HepG2 (cell line): ENCODE measurements around the gene SMYD4. TPM values are rescaled to one million over a fixed set of nuclear protein-coding genes. Genes with fewer than 3 reads are reported as not detected.

Experiments
- ATAC-seq: fragments of 200-7000 bp; cut with Tn5 transposase; 3 replicates; pipeline ENCODE4 v1.9.1; 2020; ENCODE audit warnings: mild to moderate bottlenecking, moderate library complexity
- BruUV-seq: library from RNA; stranded (reverse); fragments of 400-500 nt; replicated peaks from 2 replicates; lab custom pipeline; 2021; lab: Mats Ljungman, UMichigan
- CTCF ChIA-PET: fragments of 300-600 bp; formaldehyde crosslinking; extraction: SDS; loops from one replicate; lab custom pipeline; 2021; ENCODE audit warnings: low total read pairs, inconsistent platforms, low intra/inter-chr PET ratio; lab: Yijun Ruan, JAX
- POLR2A ChIA-PET: fragments of 350-600 bp; sonication (Branson Sonifier 250); formaldehyde crosslinking; loops from one replicate; lab custom pipeline; 2020; ENCODE audit warnings: antibody characterized with exemption, inconsistent platforms; lab: Yijun Ruan, JAX
- DNase-seq: peaks from one replicate; pipeline ENCODE4 v3.0.0-alpha.2; 2015; ENCODE audit warnings: low spot score
- FAIRE-seq: peaks from 3 replicates; lab custom pipeline; 2011; peaks lifted over from hg19 to GRCh38; lab: Jason Lieb, UNC
- H2AFZ ChIP-seq: one replicate; pipeline ENCODE4 v1.6.1; 2011; ENCODE audit warnings: low read length, inconsistent platforms
- H3K27ac ChIP-seq: fragments of 300-600 bp; 3 replicates; pipeline ENCODE4 v1.8.0; 2011; ENCODE audit warnings: mixed run types, mild to moderate bottlenecking, mixed read lengths, low read length, inconsistent platforms; ENCODE audit not compliant: insufficient read depth; ENCODE audit errors: extremely low read length
- H3K27me3 ChIP-seq, 2 experiments: fragments of 200-600 bp in 1 of 2; 2 replicates in 1 of 2; 3 replicates in 1 of 2; pipeline versions ENCODE4 v1.6.0 to v1.8.0; 2011; ENCODE audit warnings: low read length in 2 of 2, mild to moderate bottlenecking in 2 of 2, moderate library complexity in 2 of 2, inconsistent platforms in 1 of 2; ENCODE audit not compliant: insufficient read depth in 2 of 2, control insufficient read depth in 1 of 2
- H3K36me3 ChIP-seq, 2 experiments: fragments of 200-600 bp in 1 of 2; replicated peaks in 1 of 2; 2 replicates in 1 of 2; 3 replicates in 1 of 2; pipeline versions ENCODE4 v1.5.1 to v1.8.0; 2011; ENCODE audit warnings: low read length in 2 of 2, inconsistent platforms in 1 of 2; ENCODE audit not compliant: insufficient read depth in 2 of 2, control insufficient read depth in 1 of 2
- H3K4me1 ChIP-seq: 2 replicates; pipeline ENCODE4 v1.5.1; 2012; ENCODE audit warnings: low read length, inconsistent platforms; ENCODE audit not compliant: insufficient read depth
- H3K4me2 ChIP-seq: 2 replicates; pipeline ENCODE4 v1.6.0; 2011; ENCODE audit warnings: low read depth, low read length, inconsistent platforms
- H3K4me3 ChIP-seq, 3 experiments: fragments of 200-600 bp in 1 of 3; sonication (generic), shearing (Covaris generic) in 1 of 3; replicated peaks in 1 of 3; 2 replicates each; pipeline ENCODE4 v1.5.1; 2011 to 2016; ENCODE audit warnings: low read length in 3 of 3, inconsistent platforms in 2 of 3, low read depth in 2 of 3, mild to moderate bottlenecking in 2 of 3, control low read depth in 1 of 3, mixed read lengths in 1 of 3; ENCODE audit not compliant: insufficient read depth in 1 of 3
- H3K79me2 ChIP-seq: one replicate; pipeline ENCODE4 v1.6.1; 2011; ENCODE audit warnings: low read length, inconsistent platforms; ENCODE audit not compliant: insufficient read depth
- H3K9ac ChIP-seq: 2 replicates; pipeline ENCODE4 v1.6.0; 2011; ENCODE audit warnings: mild to moderate bottlenecking, low read depth, low read length, inconsistent platforms; ENCODE audit not compliant: insufficient read depth
- H3K9me3 ChIP-seq: 2 replicates; pipeline ENCODE4 v1.5.1; 2012; ENCODE audit warnings: mild to moderate bottlenecking, low read length
- H4K20me1 ChIP-seq: 2 replicates; pipeline ENCODE4 v1.6.0; 2011; ENCODE audit warnings: inconsistent platforms, mild to moderate bottlenecking, low read length, moderate library complexity; ENCODE audit not compliant: insufficient read depth
- ETV6 ChIP-seq: sonication (generic); formaldehyde crosslinking; conservative IDR thresholded peaks from 2 replicates; pipeline ENCODE4 v1.4.0; 2020; ENCODE audit warnings: missing genetic modification reagents
- EZH2 ChIP-seq: conservative IDR thresholded peaks from 2 replicates; pipeline ENCODE4 v1.6.1; 2012; ENCODE audit warnings: mild to moderate bottlenecking, low read depth, low read length, moderate library complexity
- HOXD1 ChIP-seq: sonication (generic); formaldehyde crosslinking; IDR thresholded peaks from 2 replicates; pipeline ENCODE4 v1.5.0; 2020; ENCODE audit warnings: missing genetic modification reagents
- NFRKB ChIP-seq: fragments of 450-650 bp; IDR thresholded peaks from 2 replicates; pipeline ENCODE4 v1.6.1; 2017
- PHF20 ChIP-seq: sonication (generic); formaldehyde crosslinking; IDR thresholded peaks from 2 replicates; pipeline ENCODE4 v1.5.0; 2020; ENCODE audit warnings: mild to moderate bottlenecking, missing genetic modification reagents
- PTBP1 ChIP-seq: fragments of 200-400 bp; formaldehyde crosslinking; IDR thresholded peaks from 2 replicates; pipeline ENCODE4 v1.6.1; 2018; ENCODE audit warnings: low read length, low read depth; ENCODE audit not compliant: poor library complexity, severe bottlenecking
- RNF2 ChIP-seq: fragments of 450-650 bp; conservative IDR thresholded peaks from 2 replicates; pipeline ENCODE4 v1.6.1; 2016; ENCODE audit warnings: low read depth
- SP2 ChIP-seq: sonication (generic); formaldehyde crosslinking; IDR thresholded peaks from 2 replicates; pipeline ENCODE4 v1.5.1; 2020; ENCODE audit warnings: mild to moderate bottlenecking, missing genetic modification reagents
- ZNF761 ChIP-seq: sonication (generic); formaldehyde crosslinking; conservative IDR thresholded peaks from 2 replicates; pipeline ENCODE4 v1.4.0; 2020; ENCODE audit warnings: mild to moderate bottlenecking, missing genetic modification reagents
- WGBS: methylation state at CpG from one replicate; pipeline ENCODE4 v1.1.6; 2017; ENCODE audit warnings: low lambda C conversion rate; 5-methylcytosine and 5-hydroxymethylcytosine counted together
- in situ Hi-C: cut with HindIII; loops from 2 replicates; pipeline ENCODE4 v1.10.0; 2017; ENCODE audit warnings: low pct_unique_long_range_greater_than_20kb; ENCODE audit not compliant: extremely low pct_ligation_motif_present
- intact Hi-C: fragments of 100-400 bp; cut with micrococcal nuclease; formaldehyde crosslinking; loops from one replicate; pipeline ENCODE4 v1.10.0; 2022; ENCODE audit not compliant: unreplicated experiment
- polyA plus RNA-seq, 8 experiments: library from polyadenylated mRNA; depleted of rRNA in 3 of 8; stranded (reverse) in 7 of 8; unstranded in 1 of 8; fragments of >200 nt; fragmentation: Illumina TruSeq in 4 of 8; extraction: Trizol in 4 of 8; gene quantifications; 2 replicates each; pipeline versions ENCODE4 v1.2.1 to v1.2.3, GENCODE V29; 2011 to 2016; ENCODE audit warnings: low read depth in 4 of 8, missing spikeins in 1 of 8, mixed read lengths in 1 of 8; ENCODE audit not compliant: insufficient read depth in 1 of 8
- total RNA-seq, 5 experiments: library from RNA; depleted of rRNA; stranded (reverse); fragments of >200 nt; fragmentation: Illumina TruSeq; extraction: Trizol; gene quantifications; 2 replicates each; pipeline ENCODE4 v1.2.3, GENCODE V29; 2016; ENCODE audit warnings: low read depth in 1 of 5
- TF ChIP-seq, protein P1 (sequence below): IDR thresholded peaks from 2 replicates; pipeline ENCODE4 v1.6.1; 2016; ENCODE audit warnings: low read depth
- TF ChIP-seq, protein P2 (sequence below): sonication (generic); formaldehyde crosslinking; IDR thresholded peaks from 2 replicates; pipeline ENCODE4 v1.5.1; 2020; ENCODE audit warnings: mild to moderate bottlenecking, missing genetic modification reagents, borderline replicate concordance
- TF ChIP-seq, protein P3 (sequence below): IDR thresholded peaks from 2 replicates; pipeline ENCODE4 v1.6.1; 2016; ENCODE audit warnings: low read depth, borderline replicate concordance
- TF ChIP-seq, protein P4 (sequence below): sonication (generic); formaldehyde crosslinking; IDR thresholded peaks from 2 replicates; pipeline ENCODE4 v1.5.1; 2020; ENCODE audit warnings: mild to moderate bottlenecking, missing genetic modification reagents, moderate library complexity

Gene SMYD4
- total and polyA plus RNA-seq, 2 of the 13 experiments (the other 11 are each of a cell fraction or from before 2014, with no cell fraction given), result 7.4 to 11.3 TPM

DNA sequence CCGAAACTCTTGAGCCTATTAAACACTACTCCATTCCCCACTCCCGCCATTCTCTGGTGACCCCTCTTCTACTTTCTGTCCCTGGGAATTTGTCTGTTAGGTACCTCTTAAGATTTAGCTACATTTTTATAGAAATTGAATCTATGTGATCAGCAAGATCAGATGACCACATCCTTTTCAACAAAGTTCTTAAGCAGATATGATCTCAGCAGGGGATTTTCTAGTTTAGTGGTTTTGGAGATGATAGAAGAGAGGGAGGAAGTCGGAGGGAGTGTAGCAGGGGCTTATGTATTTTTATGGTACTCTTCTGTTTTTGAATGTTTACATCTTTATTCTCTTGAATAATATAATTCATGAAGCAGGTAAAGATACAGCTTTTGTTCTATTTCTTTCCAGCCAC, 40.9 kb upstream of the SMYD4 start:
- Histone ChIP-seq H3K4me1 (no peaks in the 10 kb centered on the region), H3K4me3 (no peak overlapping the region), H4K20me1 (no peaks in the 10 kb centered on the region), H3K9ac (no peak overlapping the region), H3K9me3 (no peaks in the 10 kb centered on the region), H3K4me2 (no peak overlapping the region), H3K27me3 (no peaks in the 10 kb centered on the region), H2AFZ (no peak overlapping the region)
- ATAC-seq (no peak), FAIRE-seq (no peak), DNase-seq (no peak)
- in situ Hi-C loops (no loop called here), intact Hi-C loops (loop anchor here (5.0 kb wide), 1 partner anchor 372 kb away; no protein-coding TSS in a partner anchor)
- CTCF ChIA-PET, result no interaction called here
- POLR2A ChIA-PET, result no interaction called here
- WGBS, result 98% methylated on average over 3 of the region's 3 CpGs
- BruUV-seq, result no TSS peak
- TF ChIP-seq, protein P1, sequence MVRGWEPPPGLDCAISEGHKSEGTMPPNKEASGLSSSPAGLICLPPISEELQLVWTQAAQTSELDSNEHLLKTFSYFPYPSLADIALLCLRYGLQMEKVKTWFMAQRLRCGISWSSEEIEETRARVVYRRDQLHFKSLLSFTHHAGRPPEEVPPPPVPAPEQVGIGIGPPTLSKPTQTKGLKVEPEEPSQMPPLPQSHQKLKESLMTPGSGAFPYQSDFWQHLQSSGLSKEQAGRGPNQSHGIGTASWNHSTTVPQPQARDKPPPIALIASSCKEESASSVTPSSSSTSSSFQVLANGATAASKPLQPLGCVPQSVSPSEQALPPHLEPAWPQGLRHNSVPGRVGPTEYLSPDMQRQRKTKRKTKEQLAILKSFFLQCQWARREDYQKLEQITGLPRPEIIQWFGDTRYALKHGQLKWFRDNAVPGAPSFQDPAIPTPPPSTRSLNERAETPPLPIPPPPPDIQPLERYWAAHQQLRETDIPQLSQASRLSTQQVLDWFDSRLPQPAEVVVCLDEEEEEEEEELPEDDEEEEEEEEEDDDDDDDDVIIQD (CRISPR knock-in tag), result no peak
- TF ChIP-seq SP2 (CRISPR knock-in tag), result no peak
- TF ChIP-seq, protein P2, sequence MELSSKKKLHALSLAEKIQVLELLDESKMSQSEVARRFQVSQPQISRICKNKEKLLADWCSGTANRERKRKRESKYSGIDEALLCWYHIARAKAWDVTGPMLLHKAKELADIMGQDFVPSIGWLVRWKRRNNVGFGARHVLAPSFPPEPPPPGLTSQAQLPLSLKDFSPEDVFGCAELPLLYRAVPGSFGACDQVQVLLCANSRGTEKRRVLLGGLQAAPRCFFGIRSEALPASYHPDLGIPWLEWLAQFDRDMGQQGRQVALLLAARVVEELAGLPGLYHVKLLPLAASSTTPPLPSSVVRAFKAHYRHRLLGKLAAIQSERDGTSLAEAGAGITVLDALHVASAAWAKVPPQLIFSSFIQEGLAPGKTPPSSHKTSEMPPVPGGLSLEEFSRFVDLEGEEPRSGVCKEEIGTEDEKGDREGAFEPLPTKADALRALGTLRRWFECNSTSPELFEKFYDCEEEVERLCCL (CRISPR knock-in tag), result no peak
- no peak for TF ChIP-seq PTBP1
- TF ChIP-seq RNF2, result no peak
- TF ChIP-seq, protein P3, sequence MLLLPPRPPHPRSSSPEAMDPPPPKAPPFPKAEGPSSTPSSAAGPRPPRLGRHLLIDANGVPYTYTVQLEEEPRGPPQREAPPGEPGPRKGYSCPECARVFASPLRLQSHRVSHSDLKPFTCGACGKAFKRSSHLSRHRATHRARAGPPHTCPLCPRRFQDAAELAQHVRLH (CRISPR knock-in tag), result no peak
- TF ChIP-seq NFRKB, result no peak
- no peak for TF ChIP-seq PHF20 (CRISPR knock-in tag)
- TF ChIP-seq, protein P4, sequence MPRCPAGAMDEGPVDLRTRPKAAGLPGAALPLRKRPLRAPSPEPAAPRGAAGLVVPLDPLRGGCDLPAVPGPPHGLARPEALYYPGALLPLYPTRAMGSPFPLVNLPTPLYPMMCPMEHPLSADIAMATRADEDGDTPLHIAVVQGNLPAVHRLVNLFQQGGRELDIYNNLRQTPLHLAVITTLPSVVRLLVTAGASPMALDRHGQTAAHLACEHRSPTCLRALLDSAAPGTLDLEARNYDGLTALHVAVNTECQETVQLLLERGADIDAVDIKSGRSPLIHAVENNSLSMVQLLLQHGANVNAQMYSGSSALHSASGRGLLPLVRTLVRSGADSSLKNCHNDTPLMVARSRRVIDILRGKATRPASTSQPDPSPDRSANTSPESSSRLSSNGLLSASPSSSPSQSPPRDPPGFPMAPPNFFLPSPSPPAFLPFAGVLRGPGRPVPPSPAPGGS, result no peak
- no peak for TF ChIP-seq HOXD1 (CRISPR knock-in tag)
- no peak for TF ChIP-seq EZH2
- no peak for TF ChIP-seq ZNF761 (CRISPR knock-in tag)
- no peak for TF ChIP-seq ETV6 (CRISPR knock-in tag)
- TF ChIP-seq, all 625 proteins: peak for 0
- Histone ChIP-seq H3K79me2 (no peaks in the 10 kb centered on the region), H3K36me3 (peaks cover 4 to 43% of the 10 kb centered on the region in 2 experiments), H3K27ac (no peak overlapping the region)
